Measurements from ENCODE around the gene POU3F3.

- TF ChIP-seq POLR2A (IDR thresholded peaks at IDR 0.05) = no peak
- TF ChIP-seq, protein P1, sequence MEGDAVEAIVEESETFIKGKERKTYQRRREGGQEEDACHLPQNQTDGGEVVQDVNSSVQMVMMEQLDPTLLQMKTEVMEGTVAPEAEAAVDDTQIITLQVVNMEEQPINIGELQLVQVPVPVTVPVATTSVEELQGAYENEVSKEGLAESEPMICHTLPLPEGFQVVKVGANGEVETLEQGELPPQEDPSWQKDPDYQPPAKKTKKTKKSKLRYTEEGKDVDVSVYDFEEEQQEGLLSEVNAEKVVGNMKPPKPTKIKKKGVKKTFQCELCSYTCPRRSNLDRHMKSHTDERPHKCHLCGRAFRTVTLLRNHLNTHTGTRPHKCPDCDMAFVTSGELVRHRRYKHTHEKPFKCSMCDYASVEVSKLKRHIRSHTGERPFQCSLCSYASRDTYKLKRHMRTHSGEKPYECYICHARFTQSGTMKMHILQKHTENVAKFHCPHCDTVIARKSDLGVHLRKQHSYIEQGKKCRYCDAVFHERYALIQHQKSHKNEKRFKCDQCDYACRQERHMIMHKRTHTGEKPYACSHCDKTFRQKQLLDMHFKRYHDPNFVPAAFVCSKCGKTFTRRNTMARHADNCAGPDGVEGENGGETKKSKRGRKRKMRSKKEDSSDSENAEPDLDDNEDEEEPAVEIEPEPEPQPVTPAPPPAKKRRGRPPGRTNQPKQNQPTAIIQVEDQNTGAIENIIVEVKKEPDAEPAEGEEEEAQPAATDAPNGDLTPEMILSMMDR (IDR thresholded peaks at IDR 0.05) = no peak
Observed at GRCh38 chr2:104812286-104812685, 41.6 kb upstream of the POU3F3 start.

Data from adrenal gland (tissue), 5 donors.